ENCODE data around the gene RPTOR. TPM values are rescaled to one million over a fixed set of nuclear protein-coding genes. Genes with fewer than 3 reads are reported as not detected.

Gene RPTOR
- total RNA-seq, 3 donors from 2014 or later = 76.1 to 98.3 (median 89.5) TPM

- ATAC-seq (no peak), DNase-seq (no peak)
- H3K9me3 Mint-ChIP-seq = no peaks in the 10 kb centered on the region
- peaks cover 23% of the 10 kb centered on the region for H3K36me3 Mint-ChIP-seq (ENCODE audit: insufficient read depth)
- no peaks in the 10 kb centered on the region for H3K27me3 Mint-ChIP-seq (ENCODE audit: low read depth)
- H3K4me3 Mint-ChIP-seq = no peak overlapping the region
- no peaks in the 10 kb centered on the region for H3K4me1 Mint-ChIP-seq (ENCODE audit: low read depth)
These were observed 373.3 kb downstream of the RPTOR start for GRCh38 chr17:80917716-80918560.

- H3K9me3 Mint-ChIP-seq = no peaks in the 10 kb centered on the region
- no peak overlapping the region for H3K4me3 Mint-ChIP-seq
- DNase-seq (no peak), ATAC-seq (no peak)
- H3K27me3 Mint-ChIP-seq (ENCODE audit: low read depth) = no peaks in the 10 kb centered on the region
- H3K36me3 Mint-ChIP-seq (ENCODE audit: insufficient read depth) = peaks cover 25% of the 10 kb centered on the region
- H3K4me1 Mint-ChIP-seq (ENCODE audit: low read depth) = no peaks in the 10 kb centered on the region
These were observed 374.1 kb downstream of the RPTOR start for GRCh38 chr17:80918731-80919130.

GRCh38 chr17:80919331-80920311, 375.0 kb downstream of the RPTOR start:
- H3K9me3 Mint-ChIP-seq = no peaks in the 10 kb centered on the region
- H3K36me3 Mint-ChIP-seq (ENCODE audit: insufficient read depth) = peaks cover 27% of the 10 kb centered on the region
- H3K4me3 Mint-ChIP-seq = no peak overlapping the region
- ATAC-seq (no peak), DNase-seq (no peak)
- H3K4me1 Mint-ChIP-seq (ENCODE audit: low read depth) = no peaks in the 10 kb centered on the region
- H3K27me3 Mint-ChIP-seq (ENCODE audit: low read depth) = no peaks in the 10 kb centered on the region

GRCh38 chr17:80920441-80920840, 375.8 kb downstream of the RPTOR start:
- Mint-ChIP-seq H3K36me3 (ENCODE audit: insufficient read depth) (peaks cover 27% of the 10 kb centered on the region), H3K27me3 (ENCODE audit: low read depth) (no peaks in the 10 kb centered on the region)
- no peak for DNase-seq

GRCh38 chr17:80921159-80921558, 376.5 kb downstream of the RPTOR start:
- no peaks in the 10 kb centered on the region for H3K4me1 Mint-ChIP-seq (ENCODE audit: low read depth)
- no peaks in the 10 kb centered on the region for H3K27me3 Mint-ChIP-seq (ENCODE audit: low read depth)
- peaks cover 26% of the 10 kb centered on the region for H3K36me3 Mint-ChIP-seq (ENCODE audit: insufficient read depth)
- ATAC-seq (no peak), DNase-seq (no peak)
- no peak overlapping the region for H3K4me3 Mint-ChIP-seq
- no peaks in the 10 kb centered on the region for H3K9me3 Mint-ChIP-seq

More at GRCh38 chr17:80920441-80920840, 375.8 kb downstream of the RPTOR start:
- Mint-ChIP-seq H3K4me3 (no peak overlapping the region), H3K9me3 (no peaks in the 10 kb centered on the region), H3K4me1 (ENCODE audit: low read depth) (no peaks in the 10 kb centered on the region)
- ATAC-seq = no peak

GRCh38 chr17:80921741-80922579, 377.3 kb downstream of the RPTOR start:
- no peak overlapping the region for H3K4me3 Mint-ChIP-seq
- H3K9me3 Mint-ChIP-seq = no peaks in the 10 kb centered on the region
- DNase-seq (no peak), ATAC-seq (no peak)
- no peaks in the 10 kb centered on the region for H3K27me3 Mint-ChIP-seq (ENCODE audit: low read depth)
- H3K4me1 Mint-ChIP-seq (ENCODE audit: low read depth) = no peaks in the 10 kb centered on the region
- peaks cover 31% of the 10 kb centered on the region for H3K36me3 Mint-ChIP-seq (ENCODE audit: insufficient read depth)

- Mint-ChIP-seq H3K4me3 (no peak overlapping the region), H3K36me3 (ENCODE audit: insufficient read depth) (peaks cover 32% of the 10 kb centered on the region), H3K27me3 (ENCODE audit: low read depth) (no peaks in the 10 kb centered on the region), H3K9me3 (no peaks in the 10 kb centered on the region), H3K4me1 (ENCODE audit: low read depth) (no peaks in the 10 kb centered on the region)
- ATAC-seq = no peak
- DNase-seq = no peak
These were observed 378.0 kb downstream of the RPTOR start for GRCh38 chr17:80922580-80923160.

GRCh38 chr17:80923211-80924110, 378.8 kb downstream of the RPTOR start:
- H3K9me3 Mint-ChIP-seq = no peaks in the 10 kb centered on the region
- DNase-seq = no peak
- ATAC-seq = no peak
- no peak overlapping the region for H3K4me3 Mint-ChIP-seq
- peaks cover 34% of the 10 kb centered on the region for H3K36me3 Mint-ChIP-seq (ENCODE audit: insufficient read depth)
- H3K27me3 Mint-ChIP-seq (ENCODE audit: low read depth) = no peaks in the 10 kb centered on the region
- H3K4me1 Mint-ChIP-seq (ENCODE audit: low read depth) = no peaks in the 10 kb centered on the region

GRCh38 chr17:80924111-80924806, 379.6 kb downstream of the RPTOR start:
- DNase-seq (no peak), ATAC-seq (no peak)
- no peaks in the 10 kb centered on the region for H3K9me3 Mint-ChIP-seq
- no peaks in the 10 kb centered on the region for H3K27me3 Mint-ChIP-seq (ENCODE audit: low read depth)
- no peak overlapping the region for H3K4me3 Mint-ChIP-seq
- H3K4me1 Mint-ChIP-seq (ENCODE audit: low read depth) = no peaks in the 10 kb centered on the region
- H3K36me3 Mint-ChIP-seq (ENCODE audit: insufficient read depth) = peaks cover 39% of the 10 kb centered on the region

- no peak for ATAC-seq
- H3K4me3 Mint-ChIP-seq = no peak overlapping the region
- H3K27me3 Mint-ChIP-seq (ENCODE audit: low read depth) = no peaks in the 10 kb centered on the region
These were observed 380.4 kb downstream of the RPTOR start for GRCh38 chr17:80924807-80925610.

GRCh38 chr17:80925688-80926335, 381.2 kb downstream of the RPTOR start:
- no peaks in the 10 kb centered on the region for H3K27me3 Mint-ChIP-seq (ENCODE audit: low read depth)

More at GRCh38 chr17:80924807-80925610, 380.4 kb downstream of the RPTOR start:
- Mint-ChIP-seq H3K9me3 (no peaks in the 10 kb centered on the region), H3K4me1 (ENCODE audit: low read depth) (no peaks in the 10 kb centered on the region), H3K36me3 (ENCODE audit: insufficient read depth) (peaks cover 42% of the 10 kb centered on the region)
- no peak for DNase-seq

More at GRCh38 chr17:80925688-80926335, 381.2 kb downstream of the RPTOR start:
- Mint-ChIP-seq H3K36me3 (ENCODE audit: insufficient read depth) (peaks cover 38% of the 10 kb centered on the region), H3K9me3 (no peaks in the 10 kb centered on the region), H3K4me1 (ENCODE audit: low read depth) (no peaks in the 10 kb centered on the region), H3K4me3 (no peak overlapping the region)
- DNase-seq = no peak
- no peak for ATAC-seq

Measured in activated T-cell treated with anti-CD3 and anti-CD28 coated beads, Interleukin-2, amount 50 U/mL, for 4 hours (primary cell).